Measurements from ENCODE around the gene ALCAM.
A peak's percentile ranks its signal among the peaks of the same experiment; 100 is the strongest.

The ALCAM gene

GRCh38 chr3:105364128-105364527 is 2.6 kb upstream of the ALCAM start:
- no peak overlapping the region for H3K4me3 ChIP-seq (ENCODE audit: low read depth, low read length)
- no peak for TF ChIP-seq CTCF (IDR thresholded peaks at IDR 0.05; ENCODE audit: low read depth, low read length, missing control alignments)
- no peak for DNase-seq (ENCODE audit: low read depth)

- no peak overlapping the region for H3K4me3 ChIP-seq (ENCODE audit: low read depth, low read length)
- no peak for TF ChIP-seq CTCF (IDR thresholded peaks at IDR 0.05; ENCODE audit: low read depth, low read length, missing control alignments)
- DNase-seq (ENCODE audit: low read depth) = no peak
Observed at GRCh38 chr3:105365081-105365390, 1.7 kb upstream of the ALCAM start.

- DNase-seq (ENCODE audit: low read depth) = no peak
- peak overlapping the region; percentile 78 for H3K4me3 ChIP-seq (ENCODE audit: low read depth, low read length)
Observed at GRCh38 chr3:105365391-105366325, 1.1 kb upstream of the ALCAM start.

GRCh38 chr3:105367063-105367405 is 325 bp downstream of the ALCAM start:
- H3K4me3 ChIP-seq (ENCODE audit: low read depth, low read length) = peak overlapping the region; percentile 78
- DNase-seq (ENCODE audit: low read depth) = no peak
- no peak for TF ChIP-seq CTCF (IDR thresholded peaks at IDR 0.05; ENCODE audit: low read depth, low read length, missing control alignments)

More at GRCh38 chr3:105365391-105366325, 1.1 kb upstream of the ALCAM start:
- TF ChIP-seq CTCF (IDR thresholded peaks at IDR 0.05; ENCODE audit: low read depth, low read length, missing control alignments) = no peak

GRCh38 chr3:105367406-105368213 is 901 bp downstream of the ALCAM start:
- peak overlapping the region; percentile 78 for H3K4me3 ChIP-seq (ENCODE audit: low read depth, low read length)
- TF ChIP-seq CTCF (IDR thresholded peaks at IDR 0.05; ENCODE audit: low read depth, low read length, missing control alignments) = no peak
- DNase-seq (ENCODE audit: low read depth) = peak; percentile 86

GRCh38 chr3:105368566-105369499 is 2.1 kb downstream of the ALCAM start:
- peak; percentile 80 for DNase-seq (ENCODE audit: low read depth)
- H3K4me3 ChIP-seq (ENCODE audit: low read depth, low read length) = peak overlapping the region; percentile 78
- TF ChIP-seq CTCF (IDR thresholded peaks at IDR 0.05; ENCODE audit: low read depth, low read length, missing control alignments) = no peak
